Measurements from ENCODE around the gene RFTN1.

- TF ChIP-seq, protein P1, sequence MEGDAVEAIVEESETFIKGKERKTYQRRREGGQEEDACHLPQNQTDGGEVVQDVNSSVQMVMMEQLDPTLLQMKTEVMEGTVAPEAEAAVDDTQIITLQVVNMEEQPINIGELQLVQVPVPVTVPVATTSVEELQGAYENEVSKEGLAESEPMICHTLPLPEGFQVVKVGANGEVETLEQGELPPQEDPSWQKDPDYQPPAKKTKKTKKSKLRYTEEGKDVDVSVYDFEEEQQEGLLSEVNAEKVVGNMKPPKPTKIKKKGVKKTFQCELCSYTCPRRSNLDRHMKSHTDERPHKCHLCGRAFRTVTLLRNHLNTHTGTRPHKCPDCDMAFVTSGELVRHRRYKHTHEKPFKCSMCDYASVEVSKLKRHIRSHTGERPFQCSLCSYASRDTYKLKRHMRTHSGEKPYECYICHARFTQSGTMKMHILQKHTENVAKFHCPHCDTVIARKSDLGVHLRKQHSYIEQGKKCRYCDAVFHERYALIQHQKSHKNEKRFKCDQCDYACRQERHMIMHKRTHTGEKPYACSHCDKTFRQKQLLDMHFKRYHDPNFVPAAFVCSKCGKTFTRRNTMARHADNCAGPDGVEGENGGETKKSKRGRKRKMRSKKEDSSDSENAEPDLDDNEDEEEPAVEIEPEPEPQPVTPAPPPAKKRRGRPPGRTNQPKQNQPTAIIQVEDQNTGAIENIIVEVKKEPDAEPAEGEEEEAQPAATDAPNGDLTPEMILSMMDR (IDR thresholded peaks at IDR 0.05), result no peak
- no peak for TF ChIP-seq EP300 (IDR thresholded peaks at IDR 0.05)
Observed at GRCh38 chr3:16290827-16291196, 222.7 kb downstream of the RFTN1 start.

All from sigmoid colon (tissue), 4 donors.